Stimulated activated CD4-positive, alpha-beta T cell treated with anti-CD3 and anti-CD28 coated beads, Interleukin-2, amount 100 ng/mL, for 4 hours (primary cell): ENCODE measurements around the gene EEPD1.

Experiments
- DNase-seq: peaks from one replicate; pipeline ENCODE4 v3.0.0-alpha.2; 2020; ENCODE audit warnings: low read depth

EEPD1 gene

GRCh38 chr7:36260481-36260880 is 107.4 kb downstream of the EEPD1 start:
- DNase-seq: no peak

- DNase-seq: no peak
Observed at GRCh38 chr7:36261019-36261754, 108.1 kb downstream of the EEPD1 start.

- DNase-seq: no peak
Observed at GRCh38 chr7:36262309-36263094, 109.4 kb downstream of the EEPD1 start.

DNA sequence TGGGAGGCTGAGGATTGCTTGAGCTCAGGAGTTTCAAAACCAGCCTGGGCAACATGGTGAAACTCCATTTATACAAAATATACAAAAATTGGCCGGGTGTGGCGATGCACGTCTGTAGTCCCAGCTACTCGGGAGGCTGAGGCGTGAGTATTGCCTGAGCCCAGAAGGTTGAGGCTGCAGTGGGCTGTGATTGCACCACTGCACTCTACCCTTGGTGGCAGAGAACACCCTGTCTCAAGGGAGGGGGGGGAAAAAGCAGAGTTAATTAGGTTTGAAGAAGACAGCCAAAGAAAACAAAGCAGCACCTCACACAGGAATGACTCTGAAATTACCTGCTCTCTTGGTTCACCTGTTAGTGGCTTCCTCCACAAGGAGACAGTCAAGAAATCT is 110.0 kb downstream of the EEPD1 start:
- no peak for DNase-seq

GRCh38 chr7:36264123-36264801 is 111.2 kb downstream of the EEPD1 start:
- DNase-seq: no peak

GRCh38 chr7:36264913-36265516 is 112.0 kb downstream of the EEPD1 start:
- DNase-seq: no peak

- DNase-seq: no peak
Observed at GRCh38 chr7:36265680-36266079, 112.6 kb downstream of the EEPD1 start.

DNA sequence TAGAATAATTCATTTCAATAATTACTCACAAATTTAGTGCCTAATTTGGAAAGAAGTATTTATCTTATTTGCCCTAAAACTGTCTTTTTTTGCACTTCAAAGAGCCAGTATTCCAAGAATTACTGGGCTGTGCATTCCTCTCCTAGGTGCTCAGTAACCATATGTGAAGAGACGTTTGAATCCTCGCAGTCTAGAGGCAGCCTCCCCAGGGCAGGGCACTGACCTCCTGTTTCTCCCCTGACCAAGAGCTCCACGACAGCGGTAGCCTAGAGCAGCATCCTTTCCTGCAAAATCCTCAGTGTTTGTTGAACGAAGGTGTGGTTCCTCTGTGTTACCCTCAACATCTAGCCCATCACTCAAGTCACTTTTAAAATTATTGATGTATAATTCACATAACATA is 113.1 kb downstream of the EEPD1 start:
- DNase-seq: no peak

DNA sequence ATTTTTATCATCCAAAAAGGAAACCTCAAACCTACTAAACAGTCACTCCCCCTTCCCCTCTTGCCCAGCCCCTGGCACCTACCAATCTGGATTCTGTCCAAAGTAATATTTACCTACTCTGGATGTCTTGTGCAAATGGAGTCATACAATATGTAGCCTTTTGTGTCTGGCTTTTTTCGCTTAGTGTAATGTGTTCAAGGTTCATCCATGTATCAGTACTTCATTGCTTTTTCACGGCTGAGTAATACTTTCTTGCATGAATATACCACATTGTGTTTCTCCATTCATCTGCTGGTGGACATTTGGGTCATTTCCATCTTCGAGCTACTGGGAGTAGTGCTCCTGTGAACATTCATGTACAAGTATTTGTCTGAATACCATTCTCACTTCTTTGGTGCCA is 113.6 kb downstream of the EEPD1 start:
- no peak for DNase-seq

GRCh38 chr7:36272211-36272566 is 119.1 kb downstream of the EEPD1 start:
- DNase-seq: no peak

- DNase-seq: no peak
Observed at GRCh38 chr7:36272567-36273269, 119.7 kb downstream of the EEPD1 start.

GRCh38 chr7:36273836-36274235 is 120.8 kb downstream of the EEPD1 start:
- no peak for DNase-seq

DNA sequence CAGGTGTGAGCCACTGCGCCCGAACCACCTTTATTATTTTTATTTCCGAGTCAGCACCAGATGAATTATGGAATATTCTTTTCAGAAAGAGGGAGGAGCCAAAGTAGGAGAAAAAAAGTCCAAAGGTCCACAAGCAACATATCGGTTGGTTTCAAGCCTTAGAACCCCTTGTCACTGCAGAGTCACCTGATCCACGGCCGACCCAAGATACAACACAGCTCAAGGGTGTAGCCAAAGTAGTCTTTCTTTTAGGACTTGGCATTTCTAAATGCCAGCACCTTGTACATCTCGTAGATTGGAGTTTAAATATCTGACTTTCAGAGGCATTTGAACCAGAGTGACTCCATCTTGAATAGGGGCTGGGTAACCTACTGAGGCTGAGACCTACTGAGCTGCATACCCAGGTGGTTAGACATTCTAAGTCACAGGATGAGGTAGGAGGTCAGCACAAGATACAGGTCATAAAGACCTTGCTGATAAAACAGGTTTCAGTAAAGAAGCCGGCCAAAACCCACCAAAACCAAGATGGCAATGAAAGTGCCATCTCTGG is 122.8 kb downstream of the EEPD1 start:
- DNase-seq: no peak

DNA sequence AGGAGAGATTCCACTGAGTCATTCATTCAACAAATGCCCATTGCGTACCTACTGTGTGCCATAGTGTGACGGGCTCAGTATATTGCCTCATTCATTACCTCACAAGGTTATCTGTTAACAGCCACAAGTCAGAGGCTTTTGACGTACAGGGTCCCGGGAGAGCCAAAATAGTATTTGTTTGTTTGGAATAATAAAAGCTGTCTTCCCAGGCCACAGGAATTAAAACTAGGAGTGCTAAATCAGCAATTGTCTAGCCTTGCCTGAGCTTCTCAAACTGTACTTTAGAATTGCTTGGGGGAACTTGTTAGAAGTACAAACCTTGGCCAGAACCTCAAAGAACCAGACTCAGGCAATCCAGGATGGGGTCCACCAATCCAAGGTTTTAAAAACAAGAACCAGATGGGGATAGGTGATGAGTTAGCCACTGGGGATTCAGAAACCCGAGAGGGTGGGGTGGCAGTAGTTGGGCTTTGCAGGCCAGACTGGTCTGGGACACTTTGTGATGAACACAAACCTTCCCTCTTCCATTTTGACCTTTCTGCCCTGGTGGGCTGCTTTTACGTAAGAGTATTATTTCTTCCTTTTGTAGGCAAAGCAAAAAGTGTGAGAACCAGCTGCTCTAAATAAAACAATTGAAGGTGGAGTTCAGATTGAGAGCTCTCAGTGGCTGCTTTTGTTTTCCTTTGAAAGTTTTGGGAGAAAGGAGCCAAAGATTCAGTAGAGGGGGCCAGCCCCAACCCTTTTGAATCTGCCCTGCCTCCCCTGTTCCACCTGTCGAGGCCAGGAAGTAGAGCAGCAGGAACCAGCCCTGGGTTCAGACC is 123.6 kb downstream of the EEPD1 start:
- DNase-seq: no peak

- DNase-seq: no peak
Observed at GRCh38 chr7:36277249-36277542, 124.1 kb downstream of the EEPD1 start.

DNA sequence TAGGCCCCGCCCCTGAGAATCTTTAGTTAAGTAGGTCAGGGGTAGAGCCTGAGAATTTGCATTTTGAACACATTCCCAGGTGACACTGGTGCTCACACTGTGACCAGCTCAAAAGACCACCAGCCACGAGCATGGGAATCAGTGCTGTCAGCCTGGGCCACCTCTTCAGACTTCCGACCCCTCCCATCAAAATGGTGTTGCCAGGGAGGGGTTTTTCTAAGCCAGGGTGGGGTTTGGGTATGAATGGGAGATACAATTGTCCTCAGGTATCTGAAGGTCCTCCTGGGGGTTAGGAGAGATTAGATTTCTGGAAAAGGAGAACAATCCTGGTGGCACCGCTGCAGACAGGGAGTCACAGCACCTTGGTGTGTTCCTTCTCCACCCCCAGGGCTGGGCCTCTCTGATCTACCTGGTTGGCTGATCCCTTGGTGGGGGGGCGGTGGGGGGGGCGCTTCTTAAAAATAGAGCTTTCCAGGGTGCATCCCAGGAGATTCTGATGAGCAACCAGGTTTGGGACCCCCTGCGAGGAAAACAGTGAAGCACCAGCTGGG is 125.1 kb downstream of the EEPD1 start:
- no peak for DNase-seq

DNA sequence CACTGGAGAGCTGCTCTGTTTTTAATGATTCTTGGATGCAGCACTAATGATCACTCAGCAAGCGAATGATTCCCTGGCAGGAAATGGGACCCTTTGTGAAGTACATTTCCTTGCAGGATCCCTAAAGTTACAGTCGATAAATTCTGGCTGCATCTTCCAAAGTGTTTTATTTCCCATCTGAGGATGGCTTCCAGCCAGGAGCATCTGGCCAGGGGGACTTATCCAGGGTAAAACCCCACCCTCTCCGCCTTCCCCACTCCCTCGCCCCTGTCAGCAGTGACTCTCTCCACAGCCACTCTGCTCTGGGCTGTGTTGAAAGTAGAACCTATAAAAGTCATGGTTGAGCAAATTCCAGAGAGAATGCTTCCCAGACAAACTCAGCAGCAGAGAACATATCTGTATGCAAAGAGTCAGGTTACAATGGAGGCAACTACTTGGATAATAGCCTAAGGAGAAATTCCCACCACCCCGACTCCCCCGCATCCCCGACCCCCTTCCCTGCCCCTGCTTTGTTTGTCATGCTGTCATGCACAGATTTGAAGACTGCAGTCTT is 125.6 kb downstream of the EEPD1 start:
- no peak for DNase-seq

DNA sequence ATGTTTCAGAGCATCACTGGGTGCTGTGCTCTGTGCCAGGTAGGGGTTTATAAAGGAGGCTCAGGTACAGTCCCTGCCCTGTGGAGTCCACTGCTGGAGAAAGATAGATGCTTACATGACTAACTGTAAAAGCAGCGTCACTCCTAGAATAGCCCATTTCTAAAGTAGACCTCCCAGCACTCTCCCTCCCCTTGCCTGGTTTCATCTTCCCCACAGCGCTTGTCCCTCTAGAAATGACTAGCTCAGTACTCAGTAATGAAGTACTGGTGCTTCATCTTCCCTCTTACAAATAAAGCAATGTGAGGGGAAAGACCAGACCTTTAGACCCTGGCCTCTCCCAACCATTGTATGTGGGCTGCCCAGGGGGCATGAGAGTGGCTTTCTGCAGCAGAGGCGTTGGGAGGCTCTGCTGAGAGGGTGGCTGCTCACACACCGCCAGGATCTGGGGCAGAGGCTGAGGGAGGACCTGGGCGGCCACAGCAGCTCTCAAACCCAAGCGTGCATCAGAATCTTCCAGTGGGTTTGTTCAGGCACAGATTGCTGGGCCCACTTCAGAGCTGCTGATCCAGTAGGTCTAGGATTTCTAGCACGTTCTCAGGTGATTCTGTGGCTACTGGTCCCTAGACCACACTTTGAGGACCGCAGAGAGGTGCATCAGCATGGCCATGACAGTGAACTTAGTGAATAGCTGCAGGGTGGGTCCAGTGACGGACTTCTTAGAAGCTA is 126.3 kb downstream of the EEPD1 start:
- DNase-seq: no peak

DNA sequence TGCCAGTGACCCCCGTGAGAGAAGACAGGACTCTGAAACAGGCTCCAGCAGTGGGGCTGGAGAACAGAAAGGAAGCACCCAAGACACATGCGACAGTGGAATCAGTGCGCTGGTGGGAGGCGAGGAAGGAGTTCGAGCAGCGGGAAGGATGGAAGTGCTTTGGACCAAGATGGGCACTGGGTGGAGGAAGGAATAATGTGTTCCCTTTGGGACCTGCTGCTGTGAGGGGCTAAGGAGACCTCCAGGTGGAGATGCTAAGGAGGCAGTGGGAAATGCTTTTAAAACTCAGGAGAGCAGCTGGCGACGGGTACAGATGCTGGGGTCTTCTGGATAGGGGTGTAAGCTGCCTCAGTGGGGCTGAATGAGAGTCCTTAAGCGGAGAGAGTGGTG is 126.9 kb downstream of the EEPD1 start:
- DNase-seq: no peak
